ENCODE results near the gene MCF2. TPM values are rescaled to one million over a fixed set of nuclear protein-coding genes. Genes with fewer than 3 reads are reported as not detected.

Gene MCF2
- total RNA-seq, 3 donors from 2014 or later = 0.16 TPM; not detected in 2

- Histone ChIP-seq H3K4me3 (no peak overlapping the region), H3K27ac (no peak overlapping the region), H3K36me3 (no peaks in the 10 kb centered on the region), H3K27me3 (peaks cover 0 to 17% of the 10 kb centered on the region in 2 donors), H3K4me1 (no peaks in the 10 kb centered on the region), H3K9me3 (no peaks in the 10 kb centered on the region)
- intact Hi-C loops (cut with DNase I; ENCODE audit: low total_unique reads) = no loop called here
- TF ChIP-seq CTCF (IDR thresholded peaks at IDR 0.05) (no peak), POLR2AphosphoS5 (IDR thresholded peaks at IDR 0.05) (no peak), POLR2A (IDR thresholded peaks at IDR 0.05) (no peak)
- no peak for DNase-seq (ENCODE audit: low spot score in 2 of 2)
These were observed 68.7 kb downstream of the MCF2 start for GRCh38 chrX:139639253-139639652.

DNA sequence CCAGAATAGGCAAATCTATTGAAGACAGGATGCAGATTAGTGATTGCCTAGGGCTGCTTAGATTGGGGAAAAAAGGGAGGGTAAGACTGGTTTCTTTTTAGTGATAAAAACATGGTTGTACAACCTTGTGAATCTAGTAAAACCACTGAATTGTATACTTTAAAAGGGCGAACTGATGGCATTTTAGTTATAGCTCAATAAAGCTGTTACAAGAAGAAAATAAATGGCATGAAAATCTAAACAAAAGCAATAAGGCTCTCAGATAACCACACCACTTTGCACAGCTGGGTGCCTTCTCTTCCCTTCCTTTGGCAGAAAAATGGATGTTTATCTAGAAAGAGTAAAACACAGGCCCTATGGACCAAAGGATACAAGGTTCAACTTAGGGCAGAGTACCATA lies 107.9 kb downstream of the MCF2 start:
- Histone ChIP-seq H3K27ac (no peak overlapping the region), H3K36me3 (no peaks in the 10 kb centered on the region), H3K4me3 (no peak overlapping the region), H3K27me3 (peaks cover 0 to 13% of the 10 kb centered on the region in 2 donors), H3K9me3 (no peaks in the 10 kb centered on the region), H3K4me1 (no peaks in the 10 kb centered on the region)
- TF ChIP-seq POLR2A (IDR thresholded peaks at IDR 0.05) (no peak), POLR2AphosphoS5 (IDR thresholded peaks at IDR 0.05) (no peak), CTCF (IDR thresholded peaks at IDR 0.05) (no peak)
- intact Hi-C loops (cut with DNase I; ENCODE audit: low total_unique reads) = no loop called here
- no peak for DNase-seq (ENCODE audit: low spot score in 2 of 2)

DNA sequence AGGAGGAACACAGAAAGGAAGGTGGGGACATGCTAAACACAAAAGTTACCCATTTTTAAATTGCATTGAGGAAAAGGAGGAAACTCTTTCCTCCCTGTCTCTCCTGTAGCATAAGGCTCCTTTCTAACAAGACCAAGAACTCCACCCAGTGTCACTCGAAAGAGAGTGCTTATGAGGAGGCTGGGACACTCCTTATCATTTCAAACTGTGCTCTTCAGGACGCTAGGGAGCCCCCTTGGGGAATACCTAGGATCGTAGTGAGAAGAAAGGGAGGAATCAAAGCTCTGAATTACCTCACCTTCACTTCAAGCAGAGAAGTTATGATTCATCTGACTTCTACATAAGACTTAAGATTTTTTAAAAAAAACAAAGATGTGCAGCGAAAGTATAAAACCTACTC lies 111.9 kb downstream of the MCF2 start:
- Histone ChIP-seq H3K4me3 (no peak overlapping the region), H3K4me1 (no peaks in the 10 kb centered on the region), H3K9me3 (no peaks in the 10 kb centered on the region), H3K27ac (no peak overlapping the region), H3K36me3 (no peaks in the 10 kb centered on the region), H3K27me3 (peaks cover 0 to 13% of the 10 kb centered on the region in 2 donors)
- DNase-seq (ENCODE audit: low spot score in 2 of 2) = no peak
- intact Hi-C loops (cut with DNase I; ENCODE audit: low total_unique reads) = no loop called here
- TF ChIP-seq CTCF (IDR thresholded peaks at IDR 0.05) (no peak), POLR2A (IDR thresholded peaks at IDR 0.05) (no peak), POLR2AphosphoS5 (IDR thresholded peaks at IDR 0.05) (no peak)

DNA sequence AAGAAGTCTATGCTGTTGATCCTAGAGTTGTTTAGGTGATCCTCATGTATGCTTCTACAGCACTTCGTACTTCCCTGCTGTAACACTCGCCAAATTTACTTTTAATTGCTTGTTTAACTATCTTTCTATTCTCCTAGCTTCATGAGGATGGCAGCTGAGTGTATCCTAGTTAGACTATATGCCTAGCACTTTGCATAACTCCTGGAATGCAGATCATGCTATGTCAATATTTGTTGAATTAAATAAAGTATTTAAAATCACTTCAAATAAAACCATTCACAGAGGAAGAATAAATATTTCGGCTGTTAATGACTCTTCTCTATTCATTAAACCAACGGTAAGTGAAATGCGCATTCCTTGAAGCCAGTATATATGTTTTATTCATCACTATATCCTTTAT lies 122.4 kb downstream of the MCF2 start:
- H3K36me3 ChIP-seq = no peaks in the 10 kb centered on the region
- H3K4me3 ChIP-seq = no peak overlapping the region
- peaks cover 0 to 12% of the 10 kb centered on the region in 2 donors for H3K27me3 ChIP-seq
- no peaks in the 10 kb centered on the region for H3K4me1 ChIP-seq
- intact Hi-C loops (cut with DNase I; ENCODE audit: low total_unique reads) = no loop called here
- no peak for TF ChIP-seq CTCF (IDR thresholded peaks at IDR 0.05)
- no peak for TF ChIP-seq POLR2A (IDR thresholded peaks at IDR 0.05)
- no peak for TF ChIP-seq POLR2AphosphoS5 (IDR thresholded peaks at IDR 0.05)
- DNase-seq (ENCODE audit: low spot score in 2 of 2) = no peak
- no peaks in the 10 kb centered on the region for H3K9me3 ChIP-seq
- H3K27ac ChIP-seq = no peak overlapping the region

DNA sequence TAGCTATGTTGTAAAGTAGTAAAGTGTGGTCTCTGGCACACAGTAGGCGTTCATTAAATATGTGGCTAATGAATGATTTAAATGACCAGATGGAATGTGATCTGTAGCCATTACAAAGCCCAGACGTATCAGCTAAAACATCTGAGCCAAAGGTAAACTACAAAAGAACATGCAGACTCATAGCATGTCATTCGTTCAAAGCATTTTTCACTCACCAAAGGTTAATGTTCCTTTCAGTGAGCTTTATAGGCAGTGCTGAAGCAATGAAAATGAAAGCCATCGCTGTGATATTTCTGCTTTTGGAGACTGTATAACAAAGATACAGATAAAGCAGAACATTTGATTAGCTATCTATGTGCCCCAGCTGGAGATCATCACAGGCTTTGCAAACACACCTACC lies 126.9 kb downstream of the MCF2 start:
- Histone ChIP-seq H3K27me3 (peaks cover 0 to 23% of the 10 kb centered on the region in 2 donors), H3K27ac (no peak overlapping the region), H3K4me1 (no peaks in the 10 kb centered on the region), H3K4me3 (no peak overlapping the region), H3K36me3 (no peaks in the 10 kb centered on the region), H3K9me3 (no peaks in the 10 kb centered on the region)
- DNase-seq (ENCODE audit: low spot score in 2 of 2) = no peak
- no peak for TF ChIP-seq POLR2AphosphoS5 (IDR thresholded peaks at IDR 0.05)
- TF ChIP-seq POLR2A (IDR thresholded peaks at IDR 0.05) = no peak
- no peak for TF ChIP-seq CTCF (IDR thresholded peaks at IDR 0.05)
- intact Hi-C loops (cut with DNase I; ENCODE audit: low total_unique reads) = no loop called here
